ENCODE data around the gene PEX11G.

PEX11G gene

GRCh38 chr19:7427944-7428343, 60.9 kb downstream of the PEX11G start:
- DNase-seq: no peak

GRCh38 chr19:7426986-7427385, 61.8 kb downstream of the PEX11G start:
- no peak for DNase-seq

Data from NCI-H345 (cell line).